GM18505 (cell line): ENCODE measurements around the gene MPHOSPH9.

Experiments
- ATAC-seq: cut with Tn5 transposase; IDR thresholded peaks from one replicate; pipeline ENCODE4 v1.9.1; 2021; ENCODE audit not compliant: unreplicated experiment
- POLR2A ChIP-seq: IDR thresholded peaks from 4 replicates; pipeline ENCODE4 v1.6.1; 2011; ENCODE audit warnings: borderline replicate concordance; ENCODE audit not compliant: insufficient read depth, insufficient read length; ENCODE audit errors: extremely low read depth

The MPHOSPH9 gene

GRCh38 chr12:123143736-123144461, 89.0 kb downstream of the MPHOSPH9 start:
- no peak for ATAC-seq
- no peak for TF ChIP-seq POLR2A

DNA sequence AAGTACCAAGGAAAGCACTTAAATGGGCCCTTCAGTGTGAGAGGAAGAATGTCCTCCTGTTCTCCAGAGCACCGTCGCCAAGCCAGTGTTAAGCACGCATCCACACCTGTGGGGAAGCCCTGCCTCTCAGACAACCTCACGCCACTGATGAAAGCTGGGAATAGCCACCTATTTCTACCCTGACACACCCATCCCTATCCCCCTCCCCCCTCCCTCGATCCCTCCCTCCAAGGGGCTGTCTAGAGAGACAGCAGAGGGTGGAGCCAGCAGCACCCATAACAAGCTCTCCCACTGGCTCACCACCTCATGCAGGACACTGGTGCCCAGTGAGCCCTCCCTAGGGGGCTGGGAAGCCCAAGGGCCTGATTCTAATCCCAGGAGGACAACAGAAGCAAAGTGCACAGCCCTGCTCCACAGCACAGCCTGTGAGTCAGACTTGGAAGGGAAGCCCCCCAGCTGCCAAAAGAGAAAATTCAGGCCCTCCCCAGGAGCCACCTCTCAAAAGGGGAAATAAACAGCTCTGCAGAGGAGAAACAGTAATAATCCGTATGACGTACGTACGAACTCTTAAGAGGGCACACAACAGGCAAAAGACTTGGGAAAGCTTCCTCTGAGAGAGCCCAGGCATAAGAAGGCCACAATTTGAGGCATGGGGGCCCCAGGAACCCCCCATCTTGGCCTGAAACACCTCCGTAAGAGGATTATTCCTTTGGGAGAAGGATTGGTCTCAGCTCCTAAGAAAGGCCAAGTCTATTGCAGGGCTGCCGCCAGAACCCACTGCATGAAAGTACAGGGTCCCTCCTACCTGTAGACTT, 89.8 kb downstream of the MPHOSPH9 start:
- ATAC-seq = no peak
- TF ChIP-seq POLR2A = no peak

DNA sequence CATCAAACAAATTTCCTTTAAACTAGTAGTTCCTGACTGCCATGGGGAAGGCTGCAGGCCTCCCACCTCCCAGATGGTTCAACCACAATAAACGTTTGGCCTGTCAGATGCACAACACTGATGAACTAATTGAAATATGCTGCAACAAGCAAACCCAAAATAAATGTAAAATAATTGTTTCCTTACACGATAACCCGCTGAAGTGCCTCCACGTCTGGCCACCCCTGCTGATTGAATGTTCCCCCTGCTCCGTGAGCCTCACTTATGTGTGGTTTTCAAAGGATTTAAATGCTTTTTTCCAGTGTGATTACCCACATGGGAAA, 90.5 kb downstream of the MPHOSPH9 start:
- no peak for ATAC-seq
- no peak for TF ChIP-seq POLR2A

- no peak for ATAC-seq
- no peak for TF ChIP-seq POLR2A
These were observed 91.1 kb downstream of the MPHOSPH9 start for GRCh38 chr12:123141615-123142517.

DNA sequence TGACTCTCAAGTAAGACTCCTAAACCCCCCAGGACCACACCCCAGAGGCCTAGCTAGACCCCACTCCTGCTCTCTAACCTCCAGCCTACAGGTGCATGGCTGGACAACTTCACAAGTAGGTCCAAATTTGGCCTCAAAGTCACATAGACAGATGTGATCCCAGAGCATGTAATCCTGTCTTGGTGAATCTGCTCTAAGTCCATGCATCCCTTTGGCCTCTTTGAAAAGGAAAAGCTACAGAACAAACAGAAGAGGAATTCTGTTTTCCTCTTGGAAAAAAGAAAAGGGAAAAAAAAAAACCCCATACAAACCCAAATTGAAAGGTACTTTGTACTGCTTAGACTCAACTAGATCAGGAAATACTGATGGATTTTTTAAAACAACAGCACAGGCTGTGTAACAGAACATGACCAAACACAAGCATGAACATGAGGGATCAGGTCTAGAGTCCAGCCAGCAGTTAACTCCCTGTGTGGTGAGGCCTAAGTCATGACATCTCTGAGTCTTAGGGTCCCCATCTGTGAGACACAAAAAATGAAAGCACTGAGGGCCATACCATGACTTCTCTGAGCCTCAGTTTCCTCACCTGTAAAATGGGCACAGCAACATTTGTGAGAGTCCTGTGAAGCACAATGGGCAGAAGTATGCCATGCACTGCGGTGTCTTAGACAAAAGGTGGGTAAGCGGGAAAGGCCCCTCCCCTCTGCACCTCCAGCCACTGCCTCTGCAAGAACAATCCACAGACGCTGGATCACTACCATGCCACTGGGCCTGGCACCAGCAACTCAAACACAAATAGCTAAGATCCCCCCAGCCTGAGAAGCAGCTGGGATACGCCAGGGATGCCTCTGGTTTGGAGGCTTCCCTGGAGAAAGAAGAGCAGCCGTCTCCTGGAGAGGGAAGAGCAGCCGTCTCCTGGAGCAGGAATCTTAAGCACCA, 92.0 kb downstream of the MPHOSPH9 start:
- no peak for ATAC-seq
- no peak for TF ChIP-seq POLR2A

DNA sequence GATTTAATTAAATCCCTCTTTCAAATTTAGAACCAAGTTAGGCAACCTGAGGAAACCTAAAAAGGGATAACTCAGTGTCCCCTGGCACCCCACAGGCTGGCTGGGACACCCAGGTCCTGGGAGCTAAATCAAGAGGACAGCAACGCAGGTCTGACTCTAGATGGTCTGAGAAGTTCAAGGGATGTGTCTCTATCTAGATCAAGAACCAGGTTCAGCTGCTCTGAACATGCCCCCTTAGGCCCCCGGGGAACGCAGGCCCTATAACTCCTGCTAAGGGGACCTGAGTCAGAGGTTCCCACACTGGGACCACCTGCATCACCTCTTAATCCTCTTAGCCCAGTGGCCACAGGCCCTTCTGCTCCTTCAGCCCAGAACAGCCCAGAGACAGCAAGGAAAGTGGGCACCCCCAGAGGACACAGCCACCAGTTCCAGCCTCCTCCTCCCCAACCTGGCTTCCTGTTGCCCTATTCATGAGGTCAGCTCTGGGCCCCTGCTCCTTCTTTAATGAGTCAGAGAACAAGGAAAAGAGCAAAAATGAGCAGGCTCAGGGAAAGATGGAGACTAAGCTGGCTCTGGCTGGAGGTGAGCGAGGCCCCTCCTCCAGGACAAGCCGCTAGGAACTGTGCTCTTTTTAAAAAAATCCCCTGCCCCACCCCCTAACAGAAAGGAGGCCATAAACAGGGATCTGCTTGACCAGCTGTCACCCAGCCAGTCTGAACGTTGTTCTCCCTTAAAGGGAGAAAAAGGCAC, 92.8 kb downstream of the MPHOSPH9 start:
- no peak for TF ChIP-seq POLR2A
- ATAC-seq = no peak

- TF ChIP-seq POLR2A = no peak
- ATAC-seq = no peak
These were observed 97.3 kb downstream of the MPHOSPH9 start for GRCh38 chr12:123135688-123136087.

DNA sequence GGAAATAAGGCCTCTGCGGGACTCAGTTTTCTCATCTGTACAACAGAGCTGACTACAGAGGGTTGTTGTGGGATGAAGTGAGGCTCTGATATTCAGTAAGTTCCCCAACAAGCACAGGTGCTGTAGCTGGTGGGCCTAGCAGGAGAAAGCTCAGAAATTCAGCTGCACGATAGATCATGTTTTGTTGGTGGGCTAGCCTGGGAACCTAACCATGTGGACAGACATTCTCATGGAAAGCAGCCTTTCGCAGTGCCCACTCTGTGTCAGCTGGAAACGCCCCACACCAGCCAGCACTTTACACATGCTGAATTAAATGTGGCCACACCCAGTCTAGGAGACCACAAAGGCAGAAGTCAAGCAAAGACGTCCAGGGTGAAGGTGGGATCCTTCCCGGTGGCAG, 98.1 kb downstream of the MPHOSPH9 start:
- no peak for TF ChIP-seq POLR2A
- no peak for ATAC-seq

DNA sequence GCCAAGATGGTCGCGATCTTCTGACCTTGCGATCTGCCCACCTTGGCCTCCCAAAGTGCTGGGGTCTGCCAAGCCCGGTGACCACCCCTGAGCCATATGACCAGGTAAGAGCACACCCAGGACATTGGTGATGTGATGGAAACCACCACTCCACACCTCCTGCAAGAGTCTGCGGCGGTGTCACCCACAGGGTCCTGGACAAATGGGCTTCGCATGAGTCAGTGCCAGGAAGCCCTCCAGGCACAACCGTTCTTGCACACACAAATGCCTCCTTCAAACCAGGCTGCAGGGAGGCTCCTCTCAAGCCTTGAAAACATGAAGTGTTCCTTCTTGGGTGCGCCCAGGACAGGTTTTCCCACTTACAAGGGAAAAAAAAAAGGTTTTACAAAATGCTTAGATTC, 98.7 kb downstream of the MPHOSPH9 start:
- no peak for ATAC-seq
- TF ChIP-seq POLR2A = no peak

DNA sequence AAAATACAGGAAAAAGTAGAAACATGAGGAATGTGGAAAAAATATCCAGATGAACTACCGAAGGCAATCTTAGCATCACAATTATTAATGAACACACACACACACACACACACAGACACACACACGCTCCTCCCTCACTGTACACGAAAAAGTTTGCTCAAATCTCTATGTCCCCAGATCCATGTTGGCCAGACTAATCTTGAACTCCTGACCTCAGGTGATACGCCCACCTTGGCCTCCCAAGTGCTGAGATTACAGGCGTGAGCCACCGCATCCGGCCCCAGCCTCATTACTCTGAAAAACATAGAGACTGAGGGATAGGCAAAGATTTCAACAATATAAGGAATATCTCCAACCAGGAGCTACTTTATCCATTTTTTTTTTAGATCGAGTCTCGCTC, 99.2 kb downstream of the MPHOSPH9 start:
- no peak for TF ChIP-seq POLR2A
- ATAC-seq = no peak

- TF ChIP-seq POLR2A = no peak
- no peak for ATAC-seq
These were observed 99.9 kb downstream of the MPHOSPH9 start for GRCh38 chr12:123132951-123133619.
